Endothelial cell (in vitro differentiated cells): Measurements from ENCODE around the gene OR2T34. TPM values are rescaled to one million over a fixed set of nuclear protein-coding genes. Genes with fewer than 3 reads are reported as not detected.

ENCODE experiments used
- DNase-seq: peaks from one replicate; pipeline ENCODE4 v3.0.0; 2021; ENCODE audit warnings: low spot score
- H3K27ac Mint-ChIP-seq: one replicate; pipeline ENCODE4 v1.8.0; 2021; ENCODE audit warnings: mixed read lengths, inconsistent platforms; ENCODE audit not compliant: unreplicated experiment
- H3K27me3 Mint-ChIP-seq: one replicate; pipeline ENCODE4 v1.8.0; 2021; ENCODE audit warnings: mild to moderate bottlenecking, moderate library complexity, mixed read lengths, inconsistent platforms; ENCODE audit not compliant: unreplicated experiment
- H3K36me3 Mint-ChIP-seq: one replicate; pipeline ENCODE4 v1.8.0; 2021; ENCODE audit warnings: mild to moderate bottlenecking, low read depth, mixed read lengths, inconsistent platforms; ENCODE audit not compliant: unreplicated experiment
- H3K4me1 Mint-ChIP-seq: one replicate; pipeline ENCODE4 v1.8.0; 2021; ENCODE audit warnings: mild to moderate bottlenecking, mixed read lengths, inconsistent platforms; ENCODE audit not compliant: unreplicated experiment
- H3K4me3 Mint-ChIP-seq: one replicate; pipeline ENCODE4 v1.8.0; 2021; ENCODE audit warnings: mild to moderate bottlenecking, mixed read lengths, inconsistent platforms; ENCODE audit not compliant: unreplicated experiment
- H3K9me3 Mint-ChIP-seq: one replicate; pipeline ENCODE4 v1.8.0; 2021; ENCODE audit warnings: mixed read lengths, inconsistent platforms; ENCODE audit not compliant: unreplicated experiment
- total RNA-seq: library from RNA; stranded (reverse); fragmentation: NEBNext Ultra II Directional; extraction: Animal tissue kit (Norgen Biotek cat#: 25700); gene quantifications from one replicate; pipeline ENCODE4 v1.2.1, GENCODE V29; 2021; ENCODE audit not compliant: unreplicated experiment
- TF ChIP-seq, protein P1 (sequence below): fragments of 200-600 bp; sonication (generic); IDR thresholded peaks from one replicate; pipeline ENCODE4 v1.5.0; 2021; ENCODE audit warnings: antibody characterized with exemption; ENCODE audit not compliant: unreplicated experiment

OR2T34 gene
- total RNA-seq, 1 donor from 2014 or later = not detected

DNA sequence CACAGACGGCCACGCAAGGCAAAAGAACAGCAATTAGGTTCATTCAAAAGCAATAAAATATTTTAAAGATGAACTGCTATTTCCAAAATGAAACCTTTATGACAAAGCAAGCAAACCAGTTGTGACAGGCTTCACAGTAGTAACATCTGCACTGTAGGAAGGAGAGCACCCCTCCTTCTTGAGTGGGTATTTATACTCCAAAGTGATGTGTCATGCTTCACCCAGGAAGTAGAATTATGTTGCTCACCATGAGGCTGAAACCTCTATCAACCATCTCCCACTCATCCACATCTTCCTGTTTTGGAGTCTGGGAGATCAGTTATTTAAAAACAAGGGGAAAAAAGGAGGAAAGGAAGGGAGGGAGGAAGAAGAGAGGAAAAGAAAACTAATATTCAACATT lies 22.1 kb upstream of the OR2T34 start:
- no peak overlapping the region for H3K27ac Mint-ChIP-seq
- no peak overlapping the region for H3K4me3 Mint-ChIP-seq
- H3K27me3 Mint-ChIP-seq = peaks cover 2% of the 10 kb centered on the region
- H3K9me3 Mint-ChIP-seq = peaks cover 27% of the 10 kb centered on the region
- no peak for DNase-seq
- no peaks in the 10 kb centered on the region for H3K36me3 Mint-ChIP-seq
- H3K4me1 Mint-ChIP-seq = no peaks in the 10 kb centered on the region
- TF ChIP-seq, protein P1, sequence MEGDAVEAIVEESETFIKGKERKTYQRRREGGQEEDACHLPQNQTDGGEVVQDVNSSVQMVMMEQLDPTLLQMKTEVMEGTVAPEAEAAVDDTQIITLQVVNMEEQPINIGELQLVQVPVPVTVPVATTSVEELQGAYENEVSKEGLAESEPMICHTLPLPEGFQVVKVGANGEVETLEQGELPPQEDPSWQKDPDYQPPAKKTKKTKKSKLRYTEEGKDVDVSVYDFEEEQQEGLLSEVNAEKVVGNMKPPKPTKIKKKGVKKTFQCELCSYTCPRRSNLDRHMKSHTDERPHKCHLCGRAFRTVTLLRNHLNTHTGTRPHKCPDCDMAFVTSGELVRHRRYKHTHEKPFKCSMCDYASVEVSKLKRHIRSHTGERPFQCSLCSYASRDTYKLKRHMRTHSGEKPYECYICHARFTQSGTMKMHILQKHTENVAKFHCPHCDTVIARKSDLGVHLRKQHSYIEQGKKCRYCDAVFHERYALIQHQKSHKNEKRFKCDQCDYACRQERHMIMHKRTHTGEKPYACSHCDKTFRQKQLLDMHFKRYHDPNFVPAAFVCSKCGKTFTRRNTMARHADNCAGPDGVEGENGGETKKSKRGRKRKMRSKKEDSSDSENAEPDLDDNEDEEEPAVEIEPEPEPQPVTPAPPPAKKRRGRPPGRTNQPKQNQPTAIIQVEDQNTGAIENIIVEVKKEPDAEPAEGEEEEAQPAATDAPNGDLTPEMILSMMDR = no peak

DNA sequence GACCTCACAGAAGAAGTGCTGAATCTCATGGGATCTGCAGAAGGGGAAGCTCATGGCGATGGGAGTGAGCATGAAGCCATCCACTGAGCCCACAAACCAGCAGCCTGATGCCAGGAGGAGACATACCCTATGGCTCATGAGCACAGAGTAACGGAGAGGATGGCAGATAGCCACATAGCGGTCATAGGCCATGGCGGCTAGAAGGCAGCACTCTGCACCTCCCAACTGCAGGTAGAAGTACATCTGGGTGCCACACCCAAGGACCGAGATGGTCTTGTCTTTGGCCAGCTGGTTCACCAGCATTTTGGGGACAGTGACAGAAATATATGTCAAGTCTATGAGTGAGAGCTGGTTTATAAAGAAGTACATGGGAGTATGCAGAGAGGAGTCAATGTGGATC lies 18.7 kb upstream of the OR2T34 start:
- H3K9me3 Mint-ChIP-seq = peaks cover 27% of the 10 kb centered on the region
- TF ChIP-seq, protein P1 = no peak
- no peaks in the 10 kb centered on the region for H3K36me3 Mint-ChIP-seq
- no peak overlapping the region for H3K27ac Mint-ChIP-seq
- no peak for DNase-seq
- no peak overlapping the region for H3K4me3 Mint-ChIP-seq
- H3K4me1 Mint-ChIP-seq = no peaks in the 10 kb centered on the region
- H3K27me3 Mint-ChIP-seq = peaks cover 2% of the 10 kb centered on the region

DNA sequence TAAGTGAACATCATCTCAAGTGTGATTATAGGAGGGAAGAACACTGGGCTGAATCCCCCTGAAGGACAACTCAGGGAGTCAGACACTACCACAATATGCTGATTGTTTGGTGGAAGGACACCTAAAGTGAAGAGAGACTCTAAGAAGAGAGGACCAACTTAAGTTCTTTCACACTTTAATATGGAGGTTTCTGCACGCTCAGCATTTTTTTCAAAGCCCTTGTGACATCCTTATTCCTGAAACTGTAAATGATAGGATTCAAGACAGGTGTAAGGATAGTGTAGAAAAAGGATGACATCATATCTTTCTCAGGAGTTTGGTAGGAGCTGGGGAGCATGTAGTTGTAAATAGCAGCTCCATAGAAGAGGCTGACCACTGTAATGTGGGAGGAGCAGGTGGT lies 18.1 kb upstream of the OR2T34 start:
- TF ChIP-seq, protein P1 = no peak
- Mint-ChIP-seq H3K4me3 (no peak overlapping the region), H3K27ac (no peak overlapping the region), H3K27me3 (peaks cover 2% of the 10 kb centered on the region), H3K9me3 (peaks cover 27% of the 10 kb centered on the region), H3K36me3 (no peaks in the 10 kb centered on the region), H3K4me1 (no peaks in the 10 kb centered on the region)
- no peak for DNase-seq

DNA sequence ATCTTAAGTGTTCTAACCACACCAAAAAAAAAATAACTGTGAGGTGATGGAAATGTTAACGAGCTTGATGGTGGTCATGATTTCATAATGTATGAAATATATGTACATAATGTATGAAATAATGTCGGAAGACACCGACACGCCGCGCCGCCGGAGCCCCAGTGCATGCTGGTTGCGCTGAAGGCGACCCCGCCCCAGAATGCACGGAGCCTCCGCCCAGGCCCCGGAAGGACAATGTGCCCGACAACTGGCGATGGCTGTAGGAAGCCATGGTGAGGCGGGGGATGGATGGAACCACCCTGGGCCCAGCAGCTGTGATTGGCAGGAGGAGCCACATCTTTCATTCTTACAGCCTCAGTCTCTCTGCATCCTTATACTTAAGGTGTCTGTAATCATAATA lies 15.5 kb upstream of the OR2T34 start:
- H3K36me3 Mint-ChIP-seq = no peaks in the 10 kb centered on the region
- no peaks in the 10 kb centered on the region for H3K4me1 Mint-ChIP-seq
- H3K9me3 Mint-ChIP-seq = peaks cover 24% of the 10 kb centered on the region
- H3K27me3 Mint-ChIP-seq = peaks cover 2% of the 10 kb centered on the region
- H3K4me3 Mint-ChIP-seq = no peak overlapping the region
- TF ChIP-seq, protein P1 = no peak
- no peak overlapping the region for H3K27ac Mint-ChIP-seq
- no peak for DNase-seq

DNA sequence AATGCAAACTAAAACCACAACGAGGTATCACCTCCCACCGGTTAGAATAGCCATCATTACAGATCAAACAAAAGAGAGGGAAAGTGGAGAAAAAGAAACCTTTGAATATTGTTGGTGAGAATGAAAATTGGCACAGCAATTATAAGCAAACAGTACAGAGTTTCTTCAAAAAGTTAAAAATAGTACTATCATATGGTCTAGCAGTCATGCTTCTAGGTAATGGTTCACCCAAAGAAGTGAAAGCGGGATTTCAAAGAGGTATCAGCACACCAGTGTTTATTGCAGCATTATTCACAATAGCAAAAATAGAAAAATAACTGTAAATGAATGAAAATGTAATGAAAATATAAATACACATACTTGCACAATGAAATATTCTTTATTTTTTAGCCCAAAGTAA lies 14.8 kb upstream of the OR2T34 start:
- no peak for DNase-seq
- Mint-ChIP-seq H3K4me3 (no peak overlapping the region), H3K36me3 (no peaks in the 10 kb centered on the region), H3K27ac (no peak overlapping the region), H3K9me3 (peaks cover 18% of the 10 kb centered on the region), H3K4me1 (no peaks in the 10 kb centered on the region), H3K27me3 (peaks cover 2% of the 10 kb centered on the region)
- TF ChIP-seq, protein P1 = no peak
